Activated CD4-positive, alpha-beta T cell treated with anti-CD3 and anti-CD28 coated beads for 36 hours (primary cell): Measurements from ENCODE around the gene TIPRL. TPM values are rescaled to one million over a fixed set of nuclear protein-coding genes. Genes with fewer than 3 reads are reported as not detected.
A peak's percentile ranks its signal among the peaks of the same experiment; 100 is the strongest.
"Not testable (repeated sequence)": the region's sequence is repeated elsewhere in the genome, so short reads cannot be mapped to it uniquely, and the experiment has no call there.

Experiments used
- ATAC-seq: fragments of 200-7000 bp; cut with Tn5 transposase; one replicate; pipeline ENCODE4 v1.10.0; 2021; ENCODE audit warnings: mild to moderate bottlenecking, moderate library complexity
- CTCF ChIA-PET: fragments of 350-600 bp; sonication (Branson Sonifier 250); formaldehyde crosslinking; loops from one replicate; lab custom pipeline; 2021; ENCODE audit warnings: antibody characterized with exemption; lab: Charles Lee
- POLR2A ChIA-PET: fragments of 350-600 bp; sonication (Branson Sonifier 250); formaldehyde crosslinking; loops from one replicate; lab custom pipeline; 2021; ENCODE audit warnings: antibody characterized with exemption, inconsistent platforms; lab: Charles Lee
- DNase-seq: peaks from one replicate; pipeline ENCODE4 v3.0.0-alpha.2; 2020
- H3K27ac Mint-ChIP-seq: one replicate; pipeline ENCODE4 v1.8.0; 2021; ENCODE audit warnings: mixed read lengths
- H3K27me3 Mint-ChIP-seq: one replicate; pipeline ENCODE4 v1.8.0; 2021; ENCODE audit warnings: mixed read lengths
- H3K36me3 Mint-ChIP-seq: one replicate; pipeline ENCODE4 v1.8.0; 2021; ENCODE audit warnings: low read depth, mixed read lengths
- H3K4me1 Mint-ChIP-seq: one replicate; pipeline ENCODE4 v1.8.0; 2021; ENCODE audit warnings: mixed read lengths
- H3K4me3 Mint-ChIP-seq: one replicate; pipeline ENCODE4 v1.8.0; 2021; ENCODE audit warnings: mild to moderate bottlenecking, moderate library complexity, mixed read lengths
- H3K9me3 Mint-ChIP-seq: one replicate; pipeline ENCODE4 v1.8.0; 2021; ENCODE audit warnings: low read depth, mixed read lengths
- intact Hi-C, 2 experiments: fragments of 100-400 bp; cut with DNase I in 1 of 2; cut with micrococcal nuclease in 1 of 2; formaldehyde crosslinking; loops; one replicate each; pipeline versions ENCODE4 v1.14.2 to v1.15.1; 2022 to 2024; cut with DNase I, micrococcal nuclease
- total RNA-seq, 2 experiments: library from RNA; stranded (reverse); gene quantifications; one replicate each; pipeline ENCODE4 v1.2.3, GENCODE V29; 2021

The TIPRL gene
- total RNA-seq, 2 experiments from 2014 or later = 52.5 to 57.5 TPM

GRCh38 chr1:168139070-168139469 is 39.7 kb upstream of the TIPRL start:
- intact Hi-C loops = loop anchor here (2.0 to 5.0 kb wide), 5 partner anchors 38 to 1228 kb away; partner anchors contain the start of genes NME7 (in 1 of the 2), SFT2D2 (in 1 of the 2) and TIPRL (in 1 of the 2)
- Mint-ChIP-seq H3K4me1 (peaks cover 40% of the 10 kb centered on the region), H3K9me3 (no peaks in the 10 kb centered on the region), H3K4me3 (no peak overlapping the region), H3K36me3 (no peaks in the 10 kb centered on the region), H3K27me3 (peaks cover 31% of the 10 kb centered on the region), H3K27ac (no peak overlapping the region)
- ATAC-seq = no peak
- DNase-seq = no peak
- ChIA-PET CTCF (interaction anchor here (1.0 to 2.0 kb wide), 3 partner anchors 8 to 97 kb away, joined by 3 to 8 read pairs (median 3); no protein-coding TSS in a partner anchor), POLR2A (no interaction called here)

- CTCF ChIA-PET = interaction anchor here (0.9 kb wide), 1 partner anchor 95 kb away, joined by 3 read pairs; no protein-coding TSS in a partner anchor
Observed at GRCh38 chr1:168141871-168142385, 36.8 kb upstream of the TIPRL start.

GRCh38 chr1:168145184-168146159 is 33.3 kb upstream of the TIPRL start:
- ATAC-seq (peak; percentile 100), DNase-seq (peak; percentile 93)
- Mint-ChIP-seq H3K4me1 (peaks cover 13% of the 10 kb centered on the region), H3K27ac (no peak overlapping the region), H3K4me3 (no peak overlapping the region), H3K27me3 (peaks cover 1% of the 10 kb centered on the region), H3K9me3 (no peaks in the 10 kb centered on the region), H3K36me3 (no peaks in the 10 kb centered on the region)
- ChIA-PET CTCF (interaction anchor here (0.6 to 3.3 kb wide), 21 partner anchors 10 to 1065 kb away, joined by 3 to 13 read pairs (median 3); partner anchors contain the start of gene GPR161), POLR2A (no interaction called here)
- intact Hi-C loops = loop anchor here in 1 of 2 experiments (1.0 kb wide), 1 partner anchor 61 kb away; no protein-coding TSS in a partner anchor

More at GRCh38 chr1:168141871-168142385, 36.8 kb upstream of the TIPRL start:
- ATAC-seq (no peak), DNase-seq (no peak)
- Mint-ChIP-seq H3K27ac (no peak overlapping the region), H3K4me1 (peaks cover 38% of the 10 kb centered on the region), H3K9me3 (no peaks in the 10 kb centered on the region), H3K27me3 (peaks cover 12% of the 10 kb centered on the region), H3K4me3 (no peak overlapping the region), H3K36me3 (no peaks in the 10 kb centered on the region)
- POLR2A ChIA-PET = interaction anchor here (0.8 kb wide), 1 partner anchor 201 kb away, joined by 3 read pairs; no protein-coding TSS in a partner anchor
- intact Hi-C loops = loop anchor here in 1 of 2 experiments (5.0 kb wide), 1 partner anchor 50 kb away; no protein-coding TSS in a partner anchor

- Mint-ChIP-seq H3K9me3 (no peaks in the 10 kb centered on the region), H3K27me3 (no peaks in the 10 kb centered on the region), H3K4me3 (no peak overlapping the region), H3K36me3 (no peaks in the 10 kb centered on the region), H3K27ac (no peak overlapping the region), H3K4me1 (peaks cover 12% of the 10 kb centered on the region)
- ChIA-PET CTCF (interaction anchor here (0.9 to 3.3 kb wide), 10 partner anchors 8 to 64 kb away, joined by 3 to 13 read pairs (median 4); partner anchors contain the start of gene GPR161), POLR2A (no interaction called here)
- ATAC-seq (no peak), DNase-seq (no peak)
- intact Hi-C loops = loop anchor here in 1 of 2 experiments (1.0 kb wide), 1 partner anchor 62 kb away; no protein-coding TSS in a partner anchor
Observed at GRCh38 chr1:168146160-168146539, 32.6 kb upstream of the TIPRL start.

GRCh38 chr1:168146626-168147025 is 32.1 kb upstream of the TIPRL start:
- Mint-ChIP-seq H3K27me3 (no peaks in the 10 kb centered on the region), H3K4me3 (no peak overlapping the region), H3K36me3 (no peaks in the 10 kb centered on the region), H3K27ac (no peak overlapping the region), H3K9me3 (no peaks in the 10 kb centered on the region), H3K4me1 (peaks cover 12% of the 10 kb centered on the region)
- DNase-seq (no peak), ATAC-seq (no peak)
- intact Hi-C loops = loop anchor here in 1 of 2 experiments (1.0 kb wide), 1 partner anchor 62 kb away; no protein-coding TSS in a partner anchor
- CTCF ChIA-PET = interaction anchor here (0.9 to 3.3 kb wide), 4 partner anchors 8 to 65 kb away, joined by 3 to 13 read pairs (median 4); no protein-coding TSS in a partner anchor
- POLR2A ChIA-PET = no interaction called here

GRCh38 chr1:168148916-168149315 is 29.8 kb upstream of the TIPRL start:
- POLR2A ChIA-PET = no interaction called here
- Mint-ChIP-seq H3K27me3 (no peaks in the 10 kb centered on the region), H3K27ac (no peak overlapping the region), H3K4me1 (peaks cover 12% of the 10 kb centered on the region), H3K36me3 (no peaks in the 10 kb centered on the region), H3K4me3 (no peak overlapping the region), H3K9me3 (no peaks in the 10 kb centered on the region)
- CTCF ChIA-PET = interaction anchor here (1.0 kb wide), 1 partner anchor 66 kb away, joined by 4 read pairs; no protein-coding TSS in a partner anchor
- DNase-seq = no peak
- peak; percentile 31 for ATAC-seq
- intact Hi-C loops = no loop called here

GRCh38 chr1:168150283-168150682 is 28.5 kb upstream of the TIPRL start:
- CTCF ChIA-PET = no interaction called here
- DNase-seq (no peak), ATAC-seq (no peak)
- POLR2A ChIA-PET = no interaction called here
- intact Hi-C loops = no loop called here
- Mint-ChIP-seq H3K4me3 (no peak overlapping the region), H3K36me3 (no peaks in the 10 kb centered on the region), H3K27ac (no peak overlapping the region), H3K27me3 (no peaks in the 10 kb centered on the region), H3K9me3 (no peaks in the 10 kb centered on the region), H3K4me1 (peaks cover 14% of the 10 kb centered on the region)

GRCh38 chr1:168151935-168152334 is 26.8 kb upstream of the TIPRL start:
- Mint-ChIP-seq H3K4me1 (peaks cover 8% of the 10 kb centered on the region), H3K9me3 (no peaks in the 10 kb centered on the region), H3K4me3 (no peak overlapping the region), H3K27ac (no peak overlapping the region), H3K27me3 (no peaks in the 10 kb centered on the region), H3K36me3 (no peaks in the 10 kb centered on the region)
- DNase-seq (no peak), ATAC-seq (no peak)
- ChIA-PET POLR2A (interaction anchor here (0.7 kb wide), 1 partner anchor 88 kb away, joined by 6 read pairs; no protein-coding TSS in a partner anchor), CTCF (no interaction called here)
- intact Hi-C loops = no loop called here

- POLR2A ChIA-PET, H3K27ac Mint-ChIP-seq, CTCF ChIA-PET, H3K4me3 Mint-ChIP-seq, ATAC-seq, H3K4me1 Mint-ChIP-seq, H3K27me3 Mint-ChIP-seq, DNase-seq, H3K36me3 Mint-ChIP-seq, intact Hi-C loops: not testable (repeated sequence)
- H3K9me3 Mint-ChIP-seq = peaks cover 17% of the 10 kb centered on the region
Observed at GRCh38 chr1:168154707-168155106, 24.1 kb upstream of the TIPRL start.

GRCh38 chr1:168155910-168156309 is 22.9 kb upstream of the TIPRL start:
- ChIA-PET POLR2A (no interaction called here), CTCF (no interaction called here)
- Mint-ChIP-seq H3K4me3 (no peak overlapping the region), H3K4me1 (peaks cover 2% of the 10 kb centered on the region), H3K27me3 (peaks cover 5% of the 10 kb centered on the region), H3K27ac (no peak overlapping the region), H3K36me3 (no peaks in the 10 kb centered on the region), H3K9me3 (peaks cover 25% of the 10 kb centered on the region)
- ATAC-seq (no peak), DNase-seq (no peak)
- intact Hi-C loops = no loop called here

- Mint-ChIP-seq H3K27ac (no peak overlapping the region), H3K27me3 (peaks cover 15% of the 10 kb centered on the region), H3K4me3 (no peak overlapping the region), H3K9me3 (peaks cover 28% of the 10 kb centered on the region), H3K4me1 (peaks cover 2% of the 10 kb centered on the region), H3K36me3 (no peaks in the 10 kb centered on the region)
- ChIA-PET CTCF (no interaction called here), POLR2A (no interaction called here)
- no peak for ATAC-seq
- intact Hi-C loops = no loop called here
- DNase-seq = no peak
Observed at GRCh38 chr1:168157638-168158037, 21.1 kb upstream of the TIPRL start.
